HG02571 (cell line): ENCODE results near the gene NOTCH4.
"Not testable (repeated sequence)": the region's sequence is repeated elsewhere in the genome, so short reads cannot be mapped to it uniquely, and the experiment has no call there.

Experiments used
- ATAC-seq: cut with Tn5 transposase; IDR thresholded peaks from one replicate; pipeline ENCODE4 v1.9.1; 2021; ENCODE audit warnings: mild to moderate bottlenecking, moderate library complexity; ENCODE audit not compliant: unreplicated experiment

The NOTCH4 gene

GRCh38 chr6:32223258-32224235, at the start of gene NOTCH4:
Gene NOTCH4, minus strand, starts transcription at chr6:32224067. Its CDS starts 139 bp downstream, at chr6:32223928.
- no peak for ATAC-seq

GRCh38 chr6:32271429-32271828, 47.6 kb upstream of the NOTCH4 start:
- no peak for ATAC-seq

- not testable (repeated sequence) for ATAC-seq
Observed at GRCh38 chr6:32268459-32268858, 44.6 kb upstream of the NOTCH4 start.

- ATAC-seq = no peak
Observed at GRCh38 chr6:32267035-32267434, 43.2 kb upstream of the NOTCH4 start.

- ATAC-seq = not testable (repeated sequence)
Observed at GRCh38 chr6:32257262-32257661, 33.4 kb upstream of the NOTCH4 start.

- no peak for ATAC-seq
Observed at GRCh38 chr6:32255199-32256153, 31.6 kb upstream of the NOTCH4 start.

- no peak for ATAC-seq
Observed at GRCh38 chr6:32254761-32255198, 30.9 kb upstream of the NOTCH4 start.

- no peak for ATAC-seq
Observed at GRCh38 chr6:32252331-32253009, 28.6 kb upstream of the NOTCH4 start.

- no peak for ATAC-seq
Observed at GRCh38 chr6:32249262-32249661, 25.4 kb upstream of the NOTCH4 start.

GRCh38 chr6:32247401-32247800, 23.5 kb upstream of the NOTCH4 start:
- no peak for ATAC-seq

GRCh38 chr6:32244946-32245398, 21.1 kb upstream of the NOTCH4 start:
- no peak for ATAC-seq

- ATAC-seq = no peak
Observed at GRCh38 chr6:32244270-32244669, 20.4 kb upstream of the NOTCH4 start.

GRCh38 chr6:32242318-32242813, 18.5 kb upstream of the NOTCH4 start:
- not testable (repeated sequence) for ATAC-seq

- ATAC-seq = no peak
Observed at GRCh38 chr6:32240686-32241085, 16.8 kb upstream of the NOTCH4 start.

- no peak for ATAC-seq
Observed at GRCh38 chr6:32239462-32239861, 15.6 kb upstream of the NOTCH4 start.

- no peak for ATAC-seq
Observed at GRCh38 chr6:32234934-32235333, 11.1 kb upstream of the NOTCH4 start.

- ATAC-seq = no peak
Observed at GRCh38 chr6:32226434-32226833, 2.6 kb upstream of the NOTCH4 start.

GRCh38 chr6:32224696-32225095, 829 bp upstream of the NOTCH4 start:
- no peak for ATAC-seq

- no peak for ATAC-seq
Observed at GRCh38 chr6:32222333-32223230, 1.3 kb downstream of the NOTCH4 start.
